ENCODE data around the gene ITK.

ITK gene

GRCh38 chr5:157265714-157266285 is 85.2 kb downstream of the ITK start, which contains the start of gene CYFIP2:
CYFIP2 (plus strand) TSS chr5:157266123; CDS start chr5:157285362, 19,239 bp downstream.
- H3K27me3 ChIP-seq (ENCODE audit: insufficient read depth, poor library complexity, severe bottlenecking): no peaks in the 10 kb centered on the region
- TF ChIP-seq POLR2AphosphoS5 (IDR thresholded peaks at IDR 0.05; ENCODE audit: low read depth): 0 out of 2 replicates have a peak, but pooled peaks have one; percentile 26
- no peak for TF ChIP-seq REST (IDR thresholded peaks at IDR 0.05; ENCODE audit: insufficient replicate concordance, low read depth)
- peak in 1 of 2 experiments; percentile 55 for DNase-seq (ENCODE audit: low read depth in 1 of 2, low spot score in 1 of 2)
- H3K27ac ChIP-seq (replicated peaks): peak within 1 kb of the TSS; percentile 96
- H3K4me3 ChIP-seq (replicated peaks; ENCODE audit: insufficient read depth, low read length): peak within 1 kb of the TSS; percentile 75

DNA sequence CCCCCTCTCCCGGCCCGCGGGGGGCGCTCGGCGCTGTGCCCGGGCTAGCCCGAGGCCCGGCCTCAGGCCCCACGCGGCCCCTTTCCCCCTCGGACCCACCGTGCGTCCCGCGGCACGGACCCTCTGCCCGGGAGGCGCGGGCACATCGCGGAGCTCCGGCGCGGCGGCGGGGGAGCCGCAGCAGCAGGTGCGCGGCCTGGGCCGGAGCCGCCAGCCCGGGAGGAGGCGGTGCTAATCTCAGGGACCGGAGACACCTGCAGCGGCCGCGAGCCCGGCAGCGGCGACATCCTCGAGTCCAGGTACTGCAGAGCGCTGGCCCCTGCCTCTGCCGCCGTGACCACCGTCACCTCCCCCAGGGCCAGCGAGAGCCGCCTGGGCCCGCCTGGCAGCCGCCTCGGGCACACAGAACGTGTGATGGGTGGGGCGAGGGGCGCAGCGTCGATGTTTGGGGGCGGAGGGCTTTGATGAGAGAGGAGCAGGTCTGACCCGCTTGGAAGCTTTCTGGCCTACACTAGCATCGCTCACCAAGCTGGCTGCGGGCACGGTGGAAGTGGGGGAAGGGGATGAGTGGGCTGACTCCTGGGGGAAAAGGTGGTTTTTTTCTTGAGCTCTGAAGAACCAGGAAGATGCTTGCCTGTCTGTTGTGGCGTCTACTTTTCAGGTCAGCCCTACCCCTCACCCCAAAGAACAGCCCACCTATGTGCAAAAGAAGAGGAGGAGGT is 85.8 kb downstream of the ITK start:
- no peak for DNase-seq (ENCODE audit: low read depth in 1 of 2, low spot score in 1 of 2)
- Histone ChIP-seq H3K27ac (replicated peaks) (peak overlapping the region; percentile 96), H3K27me3 (ENCODE audit: insufficient read depth, poor library complexity, severe bottlenecking) (no peaks in the 10 kb centered on the region), H3K4me3 (replicated peaks; ENCODE audit: insufficient read depth, low read length) (peak overlapping the region; percentile 75)
- TF ChIP-seq SPI1 (IDR thresholded peaks at IDR 0.05; ENCODE audit: borderline replicate concordance, low read depth) (no peak), REST (IDR thresholded peaks at IDR 0.05; ENCODE audit: insufficient replicate concordance, low read depth) (no peak), CTCF (IDR thresholded peaks at IDR 0.05; ENCODE audit: insufficient read depth, low read length) (no peak), POLR2AphosphoS5 (IDR thresholded peaks at IDR 0.05; ENCODE audit: low read depth) (no peak), GABPA (IDR thresholded peaks at IDR 0.05; ENCODE audit: low read depth) (no peak)

GRCh38 chr5:157267025-157267424 is 86.4 kb downstream of the ITK start:
- H3K4me3 ChIP-seq (replicated peaks; ENCODE audit: insufficient read depth, low read length): peak overlapping the region; percentile 75
- TF ChIP-seq POLR2AphosphoS5 (IDR thresholded peaks at IDR 0.05; ENCODE audit: low read depth) (no peak), REST (IDR thresholded peaks at IDR 0.05; ENCODE audit: insufficient replicate concordance, low read depth) (no peak), GABPA (IDR thresholded peaks at IDR 0.05; ENCODE audit: low read depth) (no peak), CTCF (IDR thresholded peaks at IDR 0.05; ENCODE audit: insufficient read depth, low read length) (no peak), SPI1 (IDR thresholded peaks at IDR 0.05; ENCODE audit: borderline replicate concordance, low read depth) (no peak)
- H3K27ac ChIP-seq (replicated peaks): peak overlapping the region; percentile 96
- DNase-seq (ENCODE audit: low read depth in 1 of 2, low spot score in 1 of 2): no peak
- no peaks in the 10 kb centered on the region for H3K27me3 ChIP-seq (ENCODE audit: insufficient read depth, poor library complexity, severe bottlenecking)

Data from HL-60 (cell line).